SK-N-SH (cell line): ENCODE data around the gene RASGRP2. TPM values are rescaled to one million over a fixed set of nuclear protein-coding genes. Genes with fewer than 3 reads are reported as not detected.

Source experiments
- CTCF ChIA-PET: fragments of 300-600, 350-600 bp; formaldehyde crosslinking; extraction: SDS; loops from one replicate; lab custom pipeline; 2021; lab: Yijun Ruan, JAX
- POLR2A ChIA-PET: fragments of 350-600 bp; sonication (Branson Sonifier 250); formaldehyde crosslinking; extraction: SDS; loops from one replicate; lab custom pipeline; 2020; ENCODE audit warnings: antibody characterized with exemption, inconsistent platforms; lab: Yijun Ruan, JAX
- DNase-seq: peaks from one replicate; pipeline ENCODE4 v3.0.0; 2012
- H2AFZ ChIP-seq: fragments of 200-600 bp; sonication (generic); 2 replicates; pipeline ENCODE4 v1.8.1; 2016; ENCODE audit warnings: antibody characterized with exemption, mild to moderate bottlenecking, low read depth
- H3F3A ChIP-seq: fragments of 200-600 bp; sonication (generic); replicated peaks from 2 replicates; pipeline ENCODE3; 2016; ENCODE audit warnings: antibody characterized with exemption, mild to moderate bottlenecking; ENCODE audit not compliant: insufficient read depth
- H3K27ac ChIP-seq, 2 experiments: fragments of 200-500 bp in 1 of 2; fragments of 200-600 bp in 1 of 2; sonication (Bioruptor generic) in 1 of 2; sonication (generic), shearing (Covaris generic) in 1 of 2; 2 replicates each; pipeline versions ENCODE4 v1.5.1 to v1.6.1; 2014 to 2016; ENCODE audit warnings: low read depth in 2 of 2, inconsistent platforms in 1 of 2, low read length in 1 of 2, mild to moderate bottlenecking in 1 of 2, mixed read lengths in 1 of 2
- H3K27me3 ChIP-seq: fragments of 200-600 bp; sonication (generic), shearing (Covaris generic); 2 replicates; pipeline ENCODE4 v1.6.1; 2016; ENCODE audit warnings: mixed run types; ENCODE audit not compliant: insufficient read depth
- H3K36me3 ChIP-seq, 2 experiments: fragments of 200-500 bp in 1 of 2; fragments of 200-600 bp in 1 of 2; sonication (Bioruptor generic) in 1 of 2; sonication (generic) in 1 of 2; replicated peaks in 1 of 2; 2 replicates each; pipeline versions ENCODE3 to v1.5.1; 2014 to 2016; ENCODE audit warnings: low read length in 1 of 2, mild to moderate bottlenecking in 1 of 2; ENCODE audit not compliant: insufficient read depth in 2 of 2, control insufficient read depth in 1 of 2
- H3K4me1 ChIP-seq, 2 experiments: fragments of 200-500 bp in 1 of 2; fragments of 200-600 bp in 1 of 2; sonication (Bioruptor generic) in 1 of 2; sonication (generic), shearing (Covaris generic) in 1 of 2; 2 replicates each; pipeline versions ENCODE4 v1.5.1 to v1.6.1; 2014 to 2016; ENCODE audit warnings: low read depth in 1 of 2, low read length in 1 of 2, mixed run types in 1 of 2; ENCODE audit not compliant: insufficient read depth in 2 of 2, control insufficient read depth in 1 of 2
- H3K4me2 ChIP-seq: fragments of 200-600 bp; sonication (generic), shearing (Covaris generic); 2 replicates; pipeline ENCODE4 v1.6.1; 2017; ENCODE audit warnings: mixed run types
- H3K4me3 ChIP-seq, 2 experiments: fragments of 200-500 bp in 1 of 2; fragments of 200-600 bp in 1 of 2; sonication (Bioruptor generic) in 1 of 2; sonication (generic), shearing (Covaris generic) in 1 of 2; 2 replicates each; pipeline versions ENCODE4 v1.5.1 to v1.8.1; 2014 to 2016; ENCODE audit warnings: low read depth in 2 of 2, inconsistent platforms in 1 of 2, low read length in 1 of 2, mild to moderate bottlenecking in 1 of 2, mixed read lengths in 1 of 2, moderate library complexity in 1 of 2
- H3K79me2 ChIP-seq: fragments of 200-600 bp; sonication (generic); 2 replicates; pipeline ENCODE4 v1.8.1; 2017; ENCODE audit warnings: mild to moderate bottlenecking; ENCODE audit not compliant: insufficient read depth
- H3K9ac ChIP-seq: fragments of 200-600 bp; sonication (generic); 2 replicates; pipeline ENCODE4 v1.6.1; 2017; ENCODE audit warnings: mixed run types
- H3K9me2 ChIP-seq: fragments of 200-600 bp; sonication (generic); 2 replicates; pipeline ENCODE4 v1.6.1; 2017; ENCODE audit warnings: mixed run types
- H3K9me3 ChIP-seq: fragments of 200-600 bp; sonication (generic); 2 replicates; pipeline ENCODE4 v1.6.1; 2017; ENCODE audit warnings: mixed run types, mild to moderate bottlenecking, moderate library complexity
- H4K20me1 ChIP-seq: fragments of 200-600 bp; sonication (generic); 2 replicates; pipeline ENCODE4 v1.6.1; 2017; ENCODE audit warnings: mild to moderate bottlenecking, mixed run types; ENCODE audit not compliant: insufficient read depth
- CHD2 ChIP-seq: fragments of 150-350 bp; IDR thresholded peaks from 2 replicates; pipeline ENCODE4 v1.6.1; 2018; ENCODE audit warnings: low read length; ENCODE audit not compliant: partially characterized antibody
- CTCF ChIP-seq: fragments of 200-600 bp; sonication (generic); IDR thresholded peaks from 2 replicates; pipeline ENCODE4 v1.6.1; 2017; ENCODE audit warnings: antibody characterized with exemption, mild to moderate bottlenecking, moderate library complexity
- EP300 ChIP-seq, 2 experiments: IDR thresholded peaks; 2 replicates each; pipeline versions ENCODE4 v1.4.0 to v1.6.1; 2012; ENCODE audit warnings: borderline replicate concordance in 1 of 2, low read depth in 1 of 2, low read length in 1 of 2
- EZH2phosphoT487 ChIP-seq: fragments of 200-600 bp; sonication (generic); IDR thresholded peaks from 2 replicates; pipeline ENCODE4 v1.6.1; 2017; ENCODE audit warnings: low read depth, mixed run types, mild to moderate bottlenecking, antibody characterized with exemption, moderate library complexity, borderline replicate concordance
- FOSL2 ChIP-seq: IDR thresholded peaks from 2 replicates; pipeline ENCODE4 v1.4.0; 2012; ENCODE audit warnings: low read depth, mild to moderate bottlenecking, moderate library complexity, borderline replicate concordance
- FOXM1 ChIP-seq: IDR thresholded peaks from 2 replicates; pipeline ENCODE4 v1.4.0; 2012; ENCODE audit warnings: low read depth, mild to moderate bottlenecking
- GABPA ChIP-seq: IDR thresholded peaks from 2 replicates; pipeline ENCODE4 v1.4.0; 2012; ENCODE audit warnings: low read depth, mild to moderate bottlenecking
- GATA2 ChIP-seq: sonication (generic); formaldehyde crosslinking; IDR thresholded peaks from 2 replicates; pipeline ENCODE4 v1.5.0; 2020; ENCODE audit warnings: mild to moderate bottlenecking, missing genetic modification reagents
- JUND ChIP-seq: IDR thresholded peaks from 2 replicates; pipeline ENCODE4 v1.4.0; 2012
- MAX ChIP-seq: IDR thresholded peaks from 2 replicates; pipeline ENCODE4 v1.4.0; 2012; ENCODE audit warnings: low read depth
- MEF2A ChIP-seq: IDR thresholded peaks from 2 replicates; pipeline ENCODE4 v1.4.0; 2012; ENCODE audit warnings: low read depth, borderline replicate concordance
- NFIC ChIP-seq: IDR thresholded peaks from 2 replicates; pipeline ENCODE4 v1.4.0; 2012; ENCODE audit warnings: borderline replicate concordance
- NRF1 ChIP-seq: IDR thresholded peaks from 2 replicates; pipeline ENCODE4 v1.6.1; 2012; ENCODE audit warnings: low read depth, mild to moderate bottlenecking, low read length
- POLR2AphosphoS5 ChIP-seq: IDR thresholded peaks from 2 replicates; pipeline ENCODE4 v1.6.1; 2012; ENCODE audit warnings: low read depth, low read length
- RAD21 ChIP-seq: IDR thresholded peaks from 2 replicates; pipeline ENCODE4 v1.6.1; 2012; ENCODE audit warnings: mild to moderate bottlenecking, low read length
- RCOR1 ChIP-seq: fragments of 150-350 bp; IDR thresholded peaks from 2 replicates; pipeline ENCODE4 v1.6.1; 2017; ENCODE audit warnings: antibody characterized with exemption, low read length
- RFX5 ChIP-seq: IDR thresholded peaks from 2 replicates; pipeline ENCODE4 v1.6.1; 2012; ENCODE audit warnings: mild to moderate bottlenecking, improper control_type of control experiment, low read length
- RXRA ChIP-seq: IDR thresholded peaks from 2 replicates; pipeline ENCODE4 v1.4.0; 2012; ENCODE audit warnings: low read depth, mild to moderate bottlenecking, borderline replicate concordance
- SIN3A ChIP-seq: IDR thresholded peaks from 2 replicates; pipeline ENCODE4 v1.6.1; 2012; ENCODE audit warnings: low read depth, mild to moderate bottlenecking, low read length, moderate library complexity, borderline replicate concordance
- SMC3 ChIP-seq: IDR thresholded peaks from 2 replicates; pipeline ENCODE4 v1.6.1; 2012; ENCODE audit warnings: low read depth, low read length, improper control_type of control experiment
- TEAD4 ChIP-seq: IDR thresholded peaks from 2 replicates; pipeline ENCODE4 v1.4.0; 2012; ENCODE audit warnings: mild to moderate bottlenecking, borderline replicate concordance; ENCODE audit not compliant: insufficient read depth
- USF1 ChIP-seq: IDR thresholded peaks from 2 replicates; pipeline ENCODE4 v1.4.0; 2012; ENCODE audit warnings: low read depth, borderline replicate concordance
- USF2 ChIP-seq: fragments of 150-350 bp; IDR thresholded peaks from 2 replicates; pipeline ENCODE4 v1.6.1; 2017; ENCODE audit warnings: antibody characterized with exemption, low read length, low read depth, borderline replicate concordance
- ZBTB33 ChIP-seq: IDR thresholded peaks from 2 replicates; pipeline ENCODE4 v1.4.0; 2012; ENCODE audit warnings: low read depth, borderline replicate concordance
- WGBS: methylation state at CpG from one replicate; pipeline ENCODE4 v1.1.6; 2017; ENCODE audit warnings: low lambda C conversion rate; 5-methylcytosine and 5-hydroxymethylcytosine counted together
- polyA plus RNA-seq, 3 experiments: library from polyadenylated mRNA; depleted of rRNA; stranded (reverse); fragments of >200 nt; gene quantifications; 2 replicates each; pipeline ENCODE4 v1.2.3, GENCODE V29; 2012

RASGRP2 gene
- polyA plus RNA-seq, 1 of the 3 experiments (the other 2 are of a cell fraction) = 1.6 TPM

GRCh38 chr11:64778473-64779298 lies 34.7 kb upstream of the RASGRP2 start, which contains the start of gene SF1:
SF1 (minus strand) TSS chr11:64778542; CDS start chr11:64778392, 150 bp downstream.
- Histone ChIP-seq H3K27ac (peak within 1 kb of the TSS; percentile 91 to 95), H4K20me1 (peaks cover 39% of the 10 kb centered on the region), H3K9me3 (no peaks in the 10 kb centered on the region), H3K4me1 (peaks cover 17 to 19% of the 10 kb centered on the region in 2 experiments), H3K27me3 (no peaks in the 10 kb centered on the region), H3K9ac (peak within 1 kb of the TSS; percentile 95), H2AFZ (peak within 1 kb of the TSS; percentile 99), H3F3A (peaks cover 15% of the 10 kb centered on the region), H3K4me2 (peak within 1 kb of the TSS; percentile 89), H3K9me2 (no peaks in the 10 kb centered on the region), H3K4me3 (peak within 1 kb of the TSS; percentile 77 to 83), H3K79me2 (peaks cover 39% of the 10 kb centered on the region), H3K36me3 (peaks cover 36% of the 10 kb centered on the region in 2 experiments)
- ChIA-PET CTCF (interaction anchor here (1.1 to 6.1 kb wide), 5 partner anchors 9 to 109 kb away, joined by 4 to 47 read pairs (median 4); partner anchors contain the start of gene MAP4K2), POLR2A (interaction anchor here (0.6 to 1.2 kb wide), 6 partner anchors 9 to 1081 kb away, joined by 3 to 7 read pairs (median 3); partner anchors contain the start of genes MEN1 and PYGM)
- 2% methylated on average over 52 of the region's 80 CpGs for WGBS
- peak; percentile 95 for DNase-seq
- peak; percentile 89 for TF ChIP-seq RFX5
- TF ChIP-seq MAX = peak; percentile 33
- no peak for TF ChIP-seq NFIC
- no peak; a peak in 2 of 4 replicates for TF ChIP-seq EP300 (IDR thresholded peaks at IDR 0.05; ENCODE audit: borderline replicate concordance in 1 of 2, low read depth in 1 of 2, low read length in 1 of 2)
- no peak for TF ChIP-seq EZH2phosphoT487
- TF ChIP-seq ZBTB33 = peak; percentile 97
- TF ChIP-seq JUND = no peak
- no peak for TF ChIP-seq FOXM1
- TF ChIP-seq USF1 = no peak
- TF ChIP-seq SMC3 = no peak
- TF ChIP-seq RCOR1 = no peak
- TF ChIP-seq GABPA = peak; percentile 71
- no peak for TF ChIP-seq GATA2
- TF ChIP-seq CHD2 = peak; percentile 99
- peak; percentile 43; the same call in 1 of the 2 replicates for TF ChIP-seq NRF1
- peak; percentile 41; the same call in 1 of the 2 replicates for TF ChIP-seq SIN3A
- no peak for TF ChIP-seq RXRA
- TF ChIP-seq MEF2A = no peak
- TF ChIP-seq RAD21 = no peak
- no peak for TF ChIP-seq FOSL2
- no peak for TF ChIP-seq TEAD4
- TF ChIP-seq USF2 = no peak
- no peak for TF ChIP-seq CTCF
- peak; percentile 77 for TF ChIP-seq POLR2AphosphoS5
